ENCODE measurements around the gene CSH2.
"Not testable (repeated sequence)": the region's sequence is repeated elsewhere in the genome, so short reads cannot be mapped to it uniquely, and the experiment has no call there.

CSH2 gene

DNA sequence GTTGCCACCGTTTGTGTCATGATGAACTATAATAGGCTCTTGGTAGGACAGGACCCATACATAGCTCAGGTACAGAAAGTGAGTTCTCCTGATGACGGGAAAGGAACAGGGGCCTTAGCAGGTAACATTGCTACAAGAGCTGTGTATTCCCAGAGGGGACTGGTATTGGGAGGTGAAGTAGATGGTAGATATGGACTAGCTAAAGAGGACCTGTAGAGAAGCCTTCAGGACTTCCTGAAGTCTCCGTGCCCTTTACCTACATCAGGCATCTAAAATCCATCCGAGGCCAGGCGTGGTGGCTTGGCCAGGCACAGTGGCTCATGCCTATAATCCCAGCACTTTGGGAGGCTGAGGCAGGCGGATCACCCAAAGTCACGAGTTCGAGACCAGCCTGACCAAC, 18.3 kb downstream of the CSH2 start:
- DNase-seq (ENCODE audit: low read depth), result no peak

DNA sequence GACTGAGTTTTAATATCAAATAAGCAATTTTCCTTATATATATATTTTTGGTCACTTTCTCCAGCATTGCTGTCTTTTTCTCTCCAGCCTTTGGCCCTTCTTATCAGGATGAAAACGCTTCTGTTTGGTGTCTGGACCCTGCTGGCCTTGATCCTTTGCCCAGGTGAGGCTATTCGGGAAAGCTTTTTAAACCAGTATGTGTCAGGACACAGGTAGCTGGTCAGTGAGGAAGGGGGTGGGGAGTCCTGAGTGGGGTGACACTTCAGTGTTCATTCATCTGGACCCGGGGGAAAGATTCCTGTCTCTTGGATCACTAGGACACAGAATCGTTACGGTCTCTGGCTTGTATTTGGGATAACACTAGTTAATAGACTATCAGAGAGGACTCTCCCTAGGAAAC, 18.8 kb downstream of the CSH2 start:
- DNase-seq (ENCODE audit: low read depth), result no peak

DNA sequence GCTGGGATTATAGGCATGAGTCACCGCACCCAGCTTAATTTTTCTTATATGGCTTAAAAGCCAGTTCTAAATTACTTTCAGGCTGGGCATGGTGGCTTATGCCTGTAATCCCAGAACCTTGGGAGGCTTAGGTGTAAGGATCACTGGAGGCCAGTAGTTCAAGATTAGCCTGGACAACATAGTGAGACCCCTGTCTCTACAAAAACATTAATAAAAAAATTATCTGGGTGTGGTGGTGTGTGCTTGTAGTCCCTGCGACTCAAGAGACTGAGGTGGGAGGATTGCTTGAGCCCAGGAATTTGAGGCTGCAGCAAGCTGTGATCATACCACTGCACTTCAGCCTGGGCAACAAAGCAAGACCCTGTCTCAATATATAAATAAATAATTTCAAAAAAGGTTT, 20.2 kb downstream of the CSH2 start:
- DNase-seq (ENCODE audit: low read depth), result no peak

DNA sequence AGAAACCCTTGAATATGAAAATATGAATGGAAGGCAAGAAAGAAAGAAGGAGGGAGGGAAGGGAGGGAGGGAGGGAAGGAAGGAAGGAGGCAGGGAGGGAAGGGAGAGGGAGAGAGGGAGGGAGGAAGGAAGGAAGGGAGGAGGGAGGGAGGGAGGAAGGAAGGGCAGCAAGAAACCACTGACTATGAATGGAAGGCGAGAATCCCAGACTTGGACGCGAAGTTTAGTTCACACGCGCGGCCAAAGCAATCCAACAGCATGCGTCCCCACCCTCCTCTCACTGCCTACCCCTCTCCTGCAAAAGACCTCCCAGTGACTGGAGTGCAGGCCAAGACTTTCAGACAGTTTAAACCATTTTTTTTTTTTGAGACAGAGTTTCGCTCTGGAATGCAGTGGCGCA, 23.1 kb downstream of the CSH2 start:
- no peak for DNase-seq (ENCODE audit: low read depth)

DNA sequence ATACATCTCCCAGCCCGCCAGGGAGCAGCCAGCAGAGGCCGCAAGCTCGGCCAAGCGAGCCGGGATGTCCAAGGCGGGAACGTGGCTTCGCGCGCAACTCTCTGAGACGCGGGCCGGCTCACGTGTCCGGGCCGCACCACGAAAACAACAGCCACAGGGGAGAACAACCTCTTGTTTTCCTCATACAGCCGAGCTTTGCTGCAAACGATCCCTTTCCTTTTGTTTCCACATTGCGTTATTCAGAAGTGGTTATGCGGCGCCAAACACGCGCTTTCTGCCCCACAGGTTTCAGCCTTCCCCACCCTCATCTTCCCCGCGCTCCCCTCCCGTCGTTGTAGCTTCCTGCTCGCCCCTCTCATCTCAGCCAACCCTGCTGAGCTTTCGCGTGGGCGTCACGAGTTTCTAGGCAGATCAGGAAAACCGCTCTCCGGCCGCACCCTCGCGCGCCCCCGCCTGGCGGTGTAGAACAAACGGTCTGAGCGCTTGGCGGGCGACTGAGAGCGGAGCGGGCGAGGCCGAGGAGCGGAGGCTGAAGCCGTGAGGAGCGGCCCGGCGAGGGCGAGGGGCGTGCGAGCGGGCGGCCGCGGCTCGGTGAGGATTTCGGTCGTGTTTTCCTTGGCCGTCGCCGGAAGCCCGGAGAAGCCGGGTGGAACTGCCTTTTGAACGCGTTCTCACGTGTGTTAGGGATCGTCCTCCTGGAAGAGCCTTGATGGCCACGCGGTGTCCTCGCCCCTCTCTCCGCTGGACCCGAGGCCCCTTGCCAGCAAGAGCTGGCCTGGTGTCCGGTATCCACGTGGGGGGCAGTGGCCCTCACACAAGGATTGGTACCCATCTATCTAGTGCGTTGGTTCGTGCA, 24.4 kb downstream of the CSH2 start:
- no peak for DNase-seq (ENCODE audit: low read depth)

DNA sequence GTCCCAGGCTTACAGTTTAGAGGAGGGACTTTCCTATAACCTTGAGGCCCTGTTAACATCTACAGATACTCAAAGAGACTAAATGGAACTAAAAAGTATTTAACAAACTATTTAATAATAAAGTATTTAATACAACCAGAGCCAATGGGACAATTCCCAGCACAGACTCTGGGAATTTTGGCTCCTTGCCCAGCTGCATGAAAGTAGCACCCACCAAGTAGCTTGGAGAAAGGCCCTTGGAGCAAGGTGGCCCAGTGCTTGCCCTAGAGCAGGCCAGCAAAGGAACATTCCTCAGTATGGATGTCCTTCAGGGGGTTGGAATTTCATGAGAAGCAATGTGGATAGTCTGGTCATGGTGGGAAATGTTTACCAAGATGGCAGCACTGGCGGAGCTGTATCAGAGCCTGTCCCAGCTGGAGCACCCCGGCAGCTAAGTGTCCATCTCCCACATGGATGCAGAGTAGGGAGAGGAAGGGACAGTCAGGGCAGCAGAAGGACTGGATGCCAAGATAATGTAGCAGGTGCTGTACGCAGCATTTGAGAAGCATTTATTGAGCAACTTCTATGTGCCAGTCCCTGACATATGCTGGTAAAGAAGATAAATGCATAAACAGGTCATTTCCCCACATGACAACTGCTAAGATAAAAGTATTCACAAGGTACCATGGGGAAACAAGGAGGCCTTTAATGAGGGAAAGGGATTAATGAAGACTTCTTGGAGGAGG, 25.8 kb downstream of the CSH2 start:
- no peak for DNase-seq (ENCODE audit: low read depth)

DNA sequence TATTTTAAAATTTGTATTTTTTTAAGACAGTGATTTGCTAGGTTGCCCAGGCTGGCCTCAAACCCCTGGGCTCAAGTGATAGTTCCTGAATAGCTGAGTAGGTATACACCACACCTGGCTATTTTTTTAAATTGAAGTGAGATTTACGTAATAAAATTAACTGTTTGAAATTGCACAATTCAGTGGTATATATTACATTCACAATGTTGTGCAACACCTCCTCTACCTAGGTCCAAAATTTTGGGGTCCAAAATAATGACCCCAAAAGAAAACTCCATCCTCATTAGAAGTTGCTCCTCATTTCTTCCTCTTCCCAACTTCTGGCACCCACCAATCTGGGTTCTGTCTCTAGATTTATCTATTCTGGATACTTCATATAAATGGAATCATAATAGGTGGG, 28.0 kb downstream of the CSH2 start:
- no peak for DNase-seq (ENCODE audit: low read depth)

DNA sequence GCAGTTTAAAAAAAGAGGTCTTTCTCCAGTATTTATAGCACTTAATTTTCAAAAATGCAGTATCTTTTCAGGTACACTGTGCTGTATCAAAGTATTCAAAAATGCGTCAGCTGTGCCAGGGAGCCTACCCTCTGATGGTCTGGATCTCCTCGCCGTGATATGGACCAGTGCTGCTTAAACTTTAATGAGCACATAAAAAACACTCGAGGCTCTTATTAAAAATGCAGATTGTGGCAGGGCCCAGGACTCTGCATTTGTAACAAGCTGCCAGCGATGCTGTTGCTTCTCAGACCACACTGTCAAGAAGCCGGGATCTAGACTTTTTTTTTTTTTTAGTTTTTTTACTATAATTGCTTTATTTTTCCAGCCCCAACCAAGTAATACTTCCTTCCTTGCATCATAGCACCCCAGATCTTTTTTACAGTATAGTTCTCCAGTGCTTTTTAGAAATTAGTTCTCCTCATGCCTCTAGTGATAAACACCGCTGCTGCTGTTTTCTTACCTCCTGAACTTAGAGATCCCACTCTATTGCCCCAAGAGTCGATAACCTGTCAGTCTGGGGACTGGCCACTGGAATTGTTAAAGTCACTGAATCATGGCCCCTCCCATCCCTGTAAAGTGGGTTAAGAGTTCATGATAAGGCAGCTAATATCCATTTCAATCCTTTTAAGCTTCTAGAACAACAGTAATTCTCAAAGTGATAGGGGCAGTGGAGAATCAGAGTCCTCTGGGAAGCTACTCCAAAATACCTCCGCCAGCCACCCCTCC, 29.4 kb downstream of the CSH2 start:
- DNase-seq (ENCODE audit: low read depth), result no peak

DNA sequence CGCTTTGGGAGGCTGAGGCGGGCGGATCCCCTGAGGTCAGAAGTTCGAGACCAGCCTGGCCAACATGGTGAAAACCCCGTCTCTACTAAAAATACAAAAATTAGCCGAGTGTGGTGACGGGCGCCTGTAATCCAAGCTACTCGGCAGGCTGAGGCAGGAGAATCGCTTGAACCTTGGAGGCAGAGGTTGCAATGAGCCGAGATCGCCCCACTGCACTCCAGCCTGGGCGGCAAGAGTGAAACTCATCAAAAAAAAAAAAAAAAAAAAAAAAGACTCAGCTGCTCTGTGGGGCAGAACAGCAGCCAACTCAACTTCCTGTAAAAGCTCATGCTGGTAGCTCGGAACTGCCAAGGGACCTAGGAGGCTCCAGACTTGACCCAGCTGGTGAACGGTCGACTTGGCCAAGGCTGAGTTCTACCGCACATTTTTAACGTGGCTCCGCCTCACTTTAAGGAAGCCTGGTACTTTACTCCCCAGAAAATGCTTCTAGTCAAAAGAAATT, 30.0 kb downstream of the CSH2 start:
- not testable (repeated sequence) for DNase-seq (ENCODE audit: low read depth)

DNA sequence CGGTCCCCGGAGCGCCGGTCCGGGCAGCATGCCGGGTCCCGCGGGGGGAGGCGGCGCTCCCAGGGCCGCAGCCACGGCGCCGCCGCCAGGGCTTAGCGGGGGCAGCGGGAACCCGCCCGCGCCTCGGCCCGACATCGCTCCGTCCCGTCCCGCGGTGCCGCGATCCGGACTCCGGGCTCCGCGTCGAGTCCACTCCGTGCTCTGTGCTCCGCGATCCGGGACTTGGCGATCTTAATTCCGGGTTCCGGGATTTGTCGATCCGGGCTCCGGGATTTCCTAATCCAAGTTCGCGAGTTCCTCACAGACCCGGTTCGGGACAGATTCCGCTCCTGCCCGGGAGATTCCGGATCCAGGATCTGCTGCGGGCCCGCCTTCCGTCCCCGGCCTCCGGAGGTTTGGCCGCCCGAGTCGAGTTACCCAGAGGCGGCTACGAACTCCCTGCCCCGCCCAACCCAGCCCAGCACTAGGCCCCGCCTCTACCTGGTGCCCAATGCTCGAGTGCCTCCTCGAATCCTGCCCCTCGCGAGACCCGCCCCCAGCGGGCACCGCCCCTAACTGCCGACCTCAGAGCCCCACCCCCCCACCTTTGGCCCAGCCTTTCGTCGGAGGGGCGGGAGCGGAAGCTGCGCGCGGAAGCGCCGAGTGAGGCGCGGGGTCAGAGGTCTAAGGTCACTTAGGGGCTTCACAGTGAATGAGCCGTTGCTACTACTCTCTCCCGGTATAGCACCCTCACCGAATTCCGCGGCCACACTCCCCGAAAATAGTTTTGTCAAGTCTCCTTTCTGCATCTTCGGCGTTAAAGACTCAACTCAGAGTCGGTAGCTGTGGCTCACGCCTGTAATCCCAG, 30.7 kb downstream of the CSH2 start, which contains the start of gene SMARCD2:
Gene SMARCD2, minus strand, starts transcription at position 146 of the 847 bp plus-strand sequence. Its CDS starts 11 bp downstream, at position 135.
- peak; percentile 91 for DNase-seq (ENCODE audit: low read depth)

DNA sequence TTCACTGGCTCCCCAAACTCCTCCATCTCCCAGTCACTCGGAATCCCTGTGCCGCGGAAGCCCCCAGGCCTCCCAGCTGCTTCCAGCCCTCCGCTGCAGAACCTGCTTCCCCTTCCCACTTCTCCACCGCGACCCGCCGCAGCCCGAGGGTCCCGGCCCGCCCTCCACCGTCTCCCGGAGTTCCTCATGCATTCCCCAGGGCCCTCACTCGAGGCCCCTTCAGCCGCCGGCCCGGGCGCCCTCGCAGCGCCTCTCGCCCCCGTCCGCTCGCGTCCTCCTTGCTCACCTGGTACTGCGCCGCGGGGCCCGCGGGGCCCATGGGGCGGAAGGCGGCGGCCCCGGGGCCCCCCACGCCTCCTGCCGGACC, 31.3 kb downstream of the CSH2 start:
- DNase-seq (ENCODE audit: low read depth), result no peak

DNA sequence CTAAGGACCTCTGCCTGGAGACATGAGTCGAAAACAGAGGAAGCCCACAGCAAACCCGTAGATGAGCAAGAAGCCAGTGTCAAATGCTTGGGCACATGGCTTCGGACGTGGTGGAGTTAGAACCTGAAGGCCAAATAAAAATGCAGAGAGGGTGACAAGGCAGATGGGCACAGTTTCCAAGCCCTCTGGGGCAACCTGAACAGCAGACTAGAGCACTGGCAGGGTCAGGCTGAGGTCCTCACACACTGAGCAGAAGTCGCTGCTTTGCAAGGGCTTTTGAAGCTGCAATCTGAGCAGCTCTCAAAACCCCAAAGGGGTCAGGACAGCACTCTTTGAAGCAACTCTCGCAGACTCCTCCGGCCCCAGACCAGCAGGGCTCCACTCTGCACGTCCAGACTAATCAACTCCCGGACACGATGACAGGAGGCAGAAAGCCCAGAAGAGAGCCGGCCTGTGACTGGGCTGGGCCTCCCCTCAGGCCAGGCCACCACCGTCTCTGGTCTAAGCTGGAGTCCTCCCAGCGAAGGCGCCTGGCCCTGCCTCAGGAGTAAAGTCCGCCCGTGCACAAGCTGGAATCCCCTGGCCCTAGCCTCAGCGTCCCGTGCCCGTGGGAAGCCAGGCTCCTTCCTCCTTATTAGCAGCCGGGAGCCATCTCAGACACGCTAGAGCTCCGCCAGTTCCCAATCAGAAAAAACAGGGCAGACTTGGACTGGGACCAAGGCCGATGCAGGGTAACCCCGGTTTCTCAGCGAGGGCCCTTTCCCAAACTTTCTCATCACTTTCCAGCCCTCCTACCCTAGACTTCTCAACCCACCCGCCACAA, 31.9 kb downstream of the CSH2 start:
- no peak for DNase-seq (ENCODE audit: low read depth)

DNA sequence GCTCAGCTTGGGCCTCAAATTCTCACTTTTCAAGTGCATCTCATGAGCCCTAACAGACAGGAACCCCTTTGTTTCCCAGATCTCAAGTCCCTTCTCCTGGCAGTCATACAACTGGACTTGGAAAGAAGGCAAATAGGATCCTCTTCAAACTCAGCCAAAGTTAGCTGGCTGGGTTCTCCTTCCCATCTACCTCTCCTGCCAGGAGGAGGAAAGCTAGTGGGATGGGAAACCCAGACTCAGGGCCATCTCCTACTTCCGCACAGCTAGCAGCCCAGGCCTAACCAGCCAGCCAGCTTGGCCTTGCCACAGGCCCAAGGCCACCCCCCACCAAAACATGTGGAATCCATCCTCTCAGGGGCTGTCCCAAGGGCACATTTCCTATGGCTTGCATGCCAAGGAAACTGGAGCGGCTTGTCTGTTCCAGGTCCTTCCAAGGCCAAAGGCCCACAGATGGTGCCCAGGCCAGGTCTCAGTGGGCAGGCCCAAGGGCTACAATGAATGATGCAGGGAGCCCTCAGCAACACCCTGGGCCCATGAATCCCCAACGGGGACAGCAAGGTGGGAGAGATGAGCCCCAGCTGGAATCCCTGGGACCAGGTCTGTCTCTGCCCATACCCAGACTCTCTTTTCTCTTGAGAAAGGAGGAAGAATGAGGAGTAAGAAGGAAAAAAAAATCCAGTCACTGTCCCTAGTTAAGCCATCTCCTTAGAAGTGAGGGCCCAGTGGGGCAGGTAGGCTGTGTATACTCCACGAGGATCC, 32.7 kb downstream of the CSH2 start:
- DNase-seq (ENCODE audit: low read depth), result no peak

DNA sequence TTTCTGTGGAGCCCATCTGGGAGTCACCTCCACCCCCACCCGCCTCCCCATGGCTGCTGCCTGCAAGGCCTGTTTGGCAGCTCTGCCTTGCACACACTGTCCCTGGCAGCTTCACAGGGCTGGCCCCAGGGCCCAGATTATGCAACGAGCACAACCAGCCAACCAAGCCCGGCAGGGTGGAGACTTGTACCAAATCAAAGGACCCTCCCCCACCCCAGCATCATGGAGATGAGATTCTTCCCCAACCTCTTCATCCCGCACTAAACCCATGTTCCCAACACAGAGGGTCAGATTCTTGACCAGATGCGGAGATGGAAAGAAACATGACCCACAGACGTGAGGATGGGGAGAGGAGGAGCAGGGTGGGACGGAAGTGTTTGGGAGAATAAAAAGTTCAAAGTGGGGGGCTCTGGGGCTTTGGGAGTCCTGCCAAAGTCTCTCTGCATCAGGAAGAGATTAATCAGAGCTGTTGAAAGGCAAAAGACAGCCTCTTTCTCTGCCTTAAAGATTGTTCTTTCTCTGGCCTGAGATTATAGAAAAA, 34.8 kb downstream of the CSH2 start:
- DNase-seq (ENCODE audit: low read depth), result no peak

DNA sequence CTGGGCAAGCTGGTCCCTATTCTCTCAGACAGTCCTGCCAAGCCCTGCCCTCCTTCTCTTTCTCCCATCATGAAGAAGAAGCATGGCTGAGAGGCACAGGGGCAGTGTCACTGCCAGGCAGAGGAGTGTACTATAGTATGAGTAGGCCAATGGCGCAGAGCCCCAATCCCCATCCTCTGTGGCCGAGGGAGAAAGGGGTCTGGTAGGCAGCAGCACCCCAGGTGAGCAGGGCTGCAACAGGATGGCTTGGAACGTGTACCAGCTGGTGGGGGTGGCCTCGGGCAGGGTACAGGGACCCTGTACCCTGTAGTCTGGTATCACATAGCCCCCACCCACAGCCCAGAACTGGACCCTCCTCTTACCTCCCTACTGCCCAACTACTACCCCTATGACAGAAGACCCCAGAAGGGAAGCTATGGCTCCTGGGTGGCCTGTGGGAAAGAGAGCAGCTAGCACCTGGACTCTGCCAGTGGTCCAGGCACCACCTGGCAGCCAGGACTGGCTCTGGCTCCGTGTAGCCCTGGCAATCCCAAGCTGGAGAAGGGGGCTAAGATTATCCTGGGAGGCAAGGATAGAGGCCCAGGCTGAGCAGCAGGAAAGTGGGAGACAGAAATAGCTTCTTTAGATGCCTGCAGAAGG, 35.4 kb downstream of the CSH2 start:
- no peak for DNase-seq (ENCODE audit: low read depth)

DNA sequence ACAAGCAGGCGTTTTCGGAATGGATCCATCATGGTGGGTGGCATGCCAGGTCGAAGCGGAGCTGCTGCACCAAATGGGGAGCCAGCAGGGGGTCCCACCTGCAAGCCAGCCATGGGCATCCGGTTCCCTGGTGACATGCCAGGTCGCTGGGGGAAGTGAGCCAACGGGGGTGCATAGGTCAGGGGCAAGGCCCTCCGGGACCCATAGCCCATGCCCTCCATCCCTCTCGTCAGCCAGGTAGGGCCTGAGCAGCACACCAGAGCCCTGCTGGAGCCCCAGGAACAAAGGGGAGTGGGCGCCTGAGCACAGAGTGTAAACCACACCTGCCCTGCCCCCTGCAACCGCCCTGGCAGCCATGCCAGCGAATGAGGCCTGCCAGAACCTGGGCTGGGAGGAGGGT, 36.0 kb downstream of the CSH2 start:
- DNase-seq (ENCODE audit: low read depth), result no peak

DNA sequence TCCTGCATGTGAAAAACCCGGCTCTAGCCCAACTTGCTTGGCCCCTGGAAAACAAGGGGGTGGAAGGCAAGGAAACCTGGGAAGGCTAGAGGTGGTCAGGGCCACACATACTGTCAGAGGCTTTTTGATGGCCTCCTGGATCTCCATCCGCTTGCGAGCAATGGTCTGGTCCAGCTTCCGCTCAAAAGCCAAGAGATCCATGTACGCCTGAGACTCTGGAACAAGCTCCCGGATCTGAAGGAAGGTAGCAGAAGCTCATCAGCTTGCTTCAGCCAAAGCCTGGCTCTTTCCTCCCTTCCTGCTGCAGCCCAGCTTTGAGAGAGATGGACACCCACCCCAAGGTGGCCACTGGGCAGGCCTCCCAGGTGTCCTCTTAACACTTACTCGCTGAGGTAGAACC, 36.7 kb downstream of the CSH2 start:
- no peak for DNase-seq (ENCODE audit: low read depth)

DNA sequence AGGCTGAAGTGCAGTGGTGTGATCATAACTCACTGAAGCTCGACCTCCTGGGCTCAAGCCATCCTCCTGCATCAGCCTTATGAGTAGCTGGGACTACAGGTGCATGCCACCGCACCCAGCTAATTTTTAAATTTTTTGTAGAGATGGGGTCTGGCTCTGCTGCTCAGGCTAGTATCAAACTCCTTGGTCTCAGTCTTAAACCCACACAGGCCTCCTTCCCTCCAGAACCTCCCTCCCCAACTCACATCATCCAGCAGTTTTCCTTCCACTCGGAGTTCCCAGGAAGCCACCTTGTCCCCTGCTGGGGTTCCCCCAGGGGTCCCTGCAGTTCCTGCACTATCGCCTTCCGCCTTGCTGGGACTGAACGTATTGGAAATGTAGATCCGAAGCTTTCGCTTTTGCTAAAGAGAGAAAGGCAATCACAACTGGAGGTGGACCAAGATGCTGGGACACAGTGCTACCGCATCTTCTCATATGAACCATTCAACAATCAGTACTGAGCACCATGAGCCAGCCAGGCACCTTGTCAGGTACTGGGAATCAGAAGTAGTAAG, 38.2 kb downstream of the CSH2 start:
- DNase-seq (ENCODE audit: low read depth), result no peak

Data from non-pigmented ciliary epithelial cell (primary cell).